Measurements from ENCODE around the gene IMPA2. TPM values are rescaled to one million over a fixed set of nuclear protein-coding genes. Genes with fewer than 3 reads are reported as not detected.

IMPA2 gene
- total RNA-seq, 2 experiments from 2014 or later, result 1.7 to 2.5 TPM

DNA sequence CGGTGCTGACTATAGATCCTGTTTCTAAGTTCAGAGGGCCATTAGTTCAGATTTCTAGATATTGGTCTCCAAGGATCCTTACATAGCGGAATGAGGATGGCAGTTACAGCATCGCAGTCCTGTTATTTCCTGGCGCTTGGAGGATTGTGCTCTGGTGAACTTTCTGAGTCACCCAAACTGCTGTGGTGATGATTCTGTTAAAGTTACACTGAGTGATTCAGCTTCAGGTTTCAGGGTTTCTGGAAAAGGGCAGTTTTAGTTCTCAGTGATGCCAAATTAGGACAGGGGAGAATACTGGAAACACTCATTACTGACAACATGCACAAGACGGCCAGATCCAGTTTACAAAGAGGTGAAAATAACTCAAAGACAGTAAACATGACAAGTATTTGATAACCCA, 60.3 kb downstream of the IMPA2 start:
- Histone ChIP-seq H3K27me3 (ENCODE audit: control insufficient read depth in 1 of 2, insufficient read depth in 2 of 2, low read length in 2 of 2) (peaks cover 6 to 12% of the 10 kb centered on the region in 2 experiments), H3K4me3 (ENCODE audit: low read length) (no peak overlapping the region), H3K36me3 (ENCODE audit: insufficient read depth, low read length) (no peaks in the 10 kb centered on the region), H3K9me3 (ENCODE audit: control insufficient read depth in 1 of 2, insufficient read depth in 1 of 2, low read length in 2 of 2) (peaks cover 0 to 4% of the 10 kb centered on the region in 2 experiments), H3K4me1 (ENCODE audit: insufficient read depth, low read length) (peaks cover 13% of the 10 kb centered on the region), H3K27ac (ENCODE audit: low read depth in 1 of 2, low read length in 2 of 2) (no peak overlapping the region)
- Mint-ChIP-seq H3K36me3 (ENCODE audit: low read depth) (no peaks in the 10 kb centered on the region), H3K9me3 (no peaks in the 10 kb centered on the region), H3K27me3 (peaks cover 40% of the 10 kb centered on the region), H3K4me1 (ENCODE audit: low read depth) (peaks cover 5% of the 10 kb centered on the region), H3K4me3 (no peak overlapping the region), H3K27ac (no peak overlapping the region)
- intact Hi-C loops (cut with DNase I, micrococcal nuclease), result loop anchor here in 1 of 2 experiments (5.0 kb wide), 1 partner anchor 1189 kb away; no protein-coding TSS in a partner anchor
- TF ChIP-seq, protein P1, sequence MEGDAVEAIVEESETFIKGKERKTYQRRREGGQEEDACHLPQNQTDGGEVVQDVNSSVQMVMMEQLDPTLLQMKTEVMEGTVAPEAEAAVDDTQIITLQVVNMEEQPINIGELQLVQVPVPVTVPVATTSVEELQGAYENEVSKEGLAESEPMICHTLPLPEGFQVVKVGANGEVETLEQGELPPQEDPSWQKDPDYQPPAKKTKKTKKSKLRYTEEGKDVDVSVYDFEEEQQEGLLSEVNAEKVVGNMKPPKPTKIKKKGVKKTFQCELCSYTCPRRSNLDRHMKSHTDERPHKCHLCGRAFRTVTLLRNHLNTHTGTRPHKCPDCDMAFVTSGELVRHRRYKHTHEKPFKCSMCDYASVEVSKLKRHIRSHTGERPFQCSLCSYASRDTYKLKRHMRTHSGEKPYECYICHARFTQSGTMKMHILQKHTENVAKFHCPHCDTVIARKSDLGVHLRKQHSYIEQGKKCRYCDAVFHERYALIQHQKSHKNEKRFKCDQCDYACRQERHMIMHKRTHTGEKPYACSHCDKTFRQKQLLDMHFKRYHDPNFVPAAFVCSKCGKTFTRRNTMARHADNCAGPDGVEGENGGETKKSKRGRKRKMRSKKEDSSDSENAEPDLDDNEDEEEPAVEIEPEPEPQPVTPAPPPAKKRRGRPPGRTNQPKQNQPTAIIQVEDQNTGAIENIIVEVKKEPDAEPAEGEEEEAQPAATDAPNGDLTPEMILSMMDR (IDR thresholded peaks at IDR 0.05), result no peak
- no peak for DNase-seq
- CTCF ChIA-PET, result no interaction called here
- POLR2A ChIA-PET, result no interaction called here
- no peak for ATAC-seq (ENCODE audit: poor library complexity)

DNA sequence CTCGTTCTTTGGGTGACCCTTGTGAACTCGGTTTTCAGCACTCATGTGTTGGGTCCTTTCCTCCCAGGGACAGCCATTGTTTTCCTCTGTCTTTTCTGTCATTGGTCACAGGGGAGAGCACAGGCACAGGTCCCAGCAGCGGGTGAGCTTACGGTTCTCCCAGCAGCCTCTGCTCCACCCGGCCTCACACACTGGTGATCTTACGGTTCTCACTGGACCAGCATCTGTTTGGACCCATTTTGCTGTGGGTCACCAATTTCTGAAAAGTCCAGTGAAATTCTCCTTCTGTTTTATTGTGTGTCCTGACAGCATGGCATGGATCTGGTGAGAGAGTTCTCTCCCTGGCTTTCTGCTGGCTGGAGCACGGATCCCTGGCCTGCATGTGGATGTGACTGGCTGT, 62.5 kb downstream of the IMPA2 start:
- H3K4me3 Mint-ChIP-seq, result no peak overlapping the region
- H3K4me1 Mint-ChIP-seq (ENCODE audit: low read depth), result peaks cover 3% of the 10 kb centered on the region
- no peak overlapping the region for H3K27ac ChIP-seq (ENCODE audit: low read depth in 1 of 2, low read length in 2 of 2)
- H3K36me3 ChIP-seq (ENCODE audit: insufficient read depth, low read length), result no peaks in the 10 kb centered on the region
- no peaks in the 10 kb centered on the region for H3K36me3 Mint-ChIP-seq (ENCODE audit: low read depth)
- DNase-seq (no peak), ATAC-seq (ENCODE audit: poor library complexity) (no peak)
- CTCF ChIA-PET, result no interaction called here
- intact Hi-C loops (cut with DNase I, micrococcal nuclease), result loop anchor here in 1 of 2 experiments (5.0 kb wide), 1 partner anchor 1192 kb away; no protein-coding TSS in a partner anchor
- no peak overlapping the region for H3K27ac Mint-ChIP-seq
- no peak overlapping the region for H3K4me3 ChIP-seq (ENCODE audit: low read length)
- H3K4me1 ChIP-seq (ENCODE audit: insufficient read depth, low read length), result peaks cover 5% of the 10 kb centered on the region
- H3K27me3 Mint-ChIP-seq, result peaks cover 33% of the 10 kb centered on the region
- POLR2A ChIA-PET, result no interaction called here
- H3K9me3 Mint-ChIP-seq, result no peaks in the 10 kb centered on the region
- TF ChIP-seq, protein P1 (IDR thresholded peaks at IDR 0.05), result no peak
- H3K9me3 ChIP-seq (ENCODE audit: control insufficient read depth in 1 of 2, insufficient read depth in 1 of 2, low read length in 2 of 2), result no peaks in the 10 kb centered on the region
- H3K27me3 ChIP-seq (ENCODE audit: control insufficient read depth in 1 of 2, insufficient read depth in 2 of 2, low read length in 2 of 2), result peaks cover 0 to under 1% of the 10 kb centered on the region in 2 experiments

- Histone ChIP-seq H3K4me3 (ENCODE audit: low read length) (no peak overlapping the region), H3K36me3 (ENCODE audit: insufficient read depth, low read length) (no peaks in the 10 kb centered on the region), H3K27me3 (ENCODE audit: control insufficient read depth in 1 of 2, insufficient read depth in 2 of 2, low read length in 2 of 2) (no peaks in the 10 kb centered on the region), H3K4me1 (ENCODE audit: insufficient read depth, low read length) (no peaks in the 10 kb centered on the region), H3K27ac (ENCODE audit: low read depth in 1 of 2, low read length in 2 of 2) (no peak overlapping the region), H3K9me3 (ENCODE audit: control insufficient read depth in 1 of 2, insufficient read depth in 1 of 2, low read length in 2 of 2) (no peaks in the 10 kb centered on the region)
- intact Hi-C loops (cut with DNase I, micrococcal nuclease), result loop anchor here in 1 of 2 experiments (5.0 kb wide), 1 partner anchor 1192 kb away; no protein-coding TSS in a partner anchor
- DNase-seq (no peak), ATAC-seq (ENCODE audit: poor library complexity) (no peak)
- POLR2A ChIA-PET, result no interaction called here
- CTCF ChIA-PET, result no interaction called here
- Mint-ChIP-seq H3K4me3 (no peak overlapping the region), H3K27me3 (peaks cover 33% of the 10 kb centered on the region), H3K27ac (no peak overlapping the region), H3K4me1 (ENCODE audit: low read depth) (no peaks in the 10 kb centered on the region), H3K9me3 (no peaks in the 10 kb centered on the region), H3K36me3 (ENCODE audit: low read depth) (no peaks in the 10 kb centered on the region)
- TF ChIP-seq, protein P1 (IDR thresholded peaks at IDR 0.05), result no peak
Observed at GRCh38 chr18:12044591-12044990, 63.3 kb downstream of the IMPA2 start.
